Sigmoid colon (tissue), 4 donors: ENCODE data around the gene MPO.

Source experiments
- EP300 ChIP-seq, 4 donors: sonication (generic); formaldehyde crosslinking; IDR thresholded peaks; one replicate each; pipeline ENCODE4 v1.6.1; 2017; ENCODE audit warnings: antibody characterized with exemption in 4 of 4
- POLR2A ChIP-seq, 2 donors: fragments of 450-650 bp; IDR thresholded peaks; one replicate each; pipeline ENCODE4 v1.6.1; 2016; ENCODE audit warnings: antibody characterized with exemption in 2 of 2, mild to moderate bottlenecking in 2 of 2, moderate library complexity in 2 of 2
- POLR2AphosphoS5 ChIP-seq, 4 donors: sonication (generic); formaldehyde crosslinking; IDR thresholded peaks; one replicate each; pipeline ENCODE4 v1.6.1; 2017; ENCODE audit warnings: antibody characterized with exemption in 4 of 4
- TF ChIP-seq, protein P1 (sequence below), 4 experiments: fragments of 450-650 bp in 3 of 4; fragments of 200-600 bp in 1 of 4; IDR thresholded peaks; one replicate each; pipeline ENCODE4 v1.5.1; 2016 to 2019; ENCODE audit warnings: antibody characterized with exemption in 4 of 4, mild to moderate bottlenecking in 3 of 4, moderate library complexity in 2 of 4

DNA sequence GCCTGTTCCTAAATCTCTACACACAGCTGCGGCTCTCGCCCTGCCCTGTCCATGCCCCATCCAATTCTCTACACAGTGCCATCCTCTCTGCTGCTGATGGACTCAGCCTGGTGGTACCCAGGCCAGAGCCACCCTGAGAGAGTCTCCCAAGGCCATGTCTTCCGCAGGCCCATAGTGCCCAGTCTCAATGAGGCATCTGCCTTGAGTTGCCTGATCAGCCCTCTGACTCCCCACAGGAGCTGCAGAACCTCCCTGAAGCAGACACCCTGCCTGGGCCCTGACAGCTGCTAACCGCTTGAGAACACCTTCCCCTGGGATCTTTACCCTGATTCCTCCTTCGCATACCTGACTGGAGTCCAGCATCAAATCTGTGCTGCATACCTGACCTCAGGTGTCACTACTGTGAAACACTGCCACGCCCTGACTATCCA lies 34.6 kb upstream of the MPO start:
- TF ChIP-seq, protein P1, sequence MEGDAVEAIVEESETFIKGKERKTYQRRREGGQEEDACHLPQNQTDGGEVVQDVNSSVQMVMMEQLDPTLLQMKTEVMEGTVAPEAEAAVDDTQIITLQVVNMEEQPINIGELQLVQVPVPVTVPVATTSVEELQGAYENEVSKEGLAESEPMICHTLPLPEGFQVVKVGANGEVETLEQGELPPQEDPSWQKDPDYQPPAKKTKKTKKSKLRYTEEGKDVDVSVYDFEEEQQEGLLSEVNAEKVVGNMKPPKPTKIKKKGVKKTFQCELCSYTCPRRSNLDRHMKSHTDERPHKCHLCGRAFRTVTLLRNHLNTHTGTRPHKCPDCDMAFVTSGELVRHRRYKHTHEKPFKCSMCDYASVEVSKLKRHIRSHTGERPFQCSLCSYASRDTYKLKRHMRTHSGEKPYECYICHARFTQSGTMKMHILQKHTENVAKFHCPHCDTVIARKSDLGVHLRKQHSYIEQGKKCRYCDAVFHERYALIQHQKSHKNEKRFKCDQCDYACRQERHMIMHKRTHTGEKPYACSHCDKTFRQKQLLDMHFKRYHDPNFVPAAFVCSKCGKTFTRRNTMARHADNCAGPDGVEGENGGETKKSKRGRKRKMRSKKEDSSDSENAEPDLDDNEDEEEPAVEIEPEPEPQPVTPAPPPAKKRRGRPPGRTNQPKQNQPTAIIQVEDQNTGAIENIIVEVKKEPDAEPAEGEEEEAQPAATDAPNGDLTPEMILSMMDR (IDR thresholded peaks at IDR 0.05), result no peak
- TF ChIP-seq POLR2A (IDR thresholded peaks at IDR 0.05), result no peak
- no peak for TF ChIP-seq EP300 (IDR thresholded peaks at IDR 0.05)
- TF ChIP-seq POLR2AphosphoS5 (IDR thresholded peaks at IDR 0.05), result no peak
